ENCODE results near the gene SMAD6. TPM values are rescaled to one million over a fixed set of nuclear protein-coding genes. Genes with fewer than 3 reads are reported as not detected.

Gene SMAD6
- polyA plus RNA-seq, 1 of the 3 experiments (the other 2 are of a cell fraction): 4.5 TPM

- ChIA-PET CTCF (interaction anchor here (0.7 to 1.5 kb wide), 4 partner anchors 13 to 199 kb away, joined by 3 to 5 read pairs (median 4); no protein-coding TSS in a partner anchor), POLR2A (no interaction called here)
- no peak for DNase-seq
- Histone ChIP-seq H4K20me1 (ENCODE audit: insufficient read depth) (peaks cover 67% of the 10 kb centered on the region), H3K9me3 (no peaks in the 10 kb centered on the region), H3K27ac (ENCODE audit: low read depth in 2 of 2, low read length in 1 of 2) (no peak overlapping the region), H3K79me2 (ENCODE audit: insufficient read depth) (peaks cover 100% of the 10 kb centered on the region), H3K4me2 (no peak overlapping the region), H3K36me3 (replicated peaks in 1 of 2; ENCODE audit: control insufficient read depth in 1 of 2, insufficient read depth in 2 of 2, low read length in 1 of 2) (peaks cover 11 to 27% of the 10 kb centered on the region in 2 experiments), H3K4me1 (ENCODE audit: control insufficient read depth in 1 of 2, insufficient read depth in 2 of 2, low read depth in 1 of 2, low read length in 1 of 2) (peaks cover 27 to 29% of the 10 kb centered on the region in 2 experiments), H2AFZ (ENCODE audit: low read depth) (no peak overlapping the region), H3K9ac (no peak overlapping the region), H3F3A (replicated peaks; ENCODE audit: insufficient read depth) (peaks cover 16% of the 10 kb centered on the region), H3K9me2 (no peaks in the 10 kb centered on the region), H3K27me3 (ENCODE audit: insufficient read depth) (no peaks in the 10 kb centered on the region), H3K4me3 (ENCODE audit: low read depth in 2 of 2, low read length in 1 of 2) (no peak overlapping the region)
- WGBS (ENCODE audit: low lambda C conversion rate): 83% methylated on average over 2 of the region's 2 CpGs
- no peak for TF ChIP-seq MAX (IDR thresholded peaks at IDR 0.05; ENCODE audit: low read depth)
- no peak for TF ChIP-seq GATA2 (CRISPR knock-in tag; IDR thresholded peaks at IDR 0.05)
- no peak for TF ChIP-seq RCOR1 (IDR thresholded peaks at IDR 0.05; ENCODE audit: low read length)
- no peak for TF ChIP-seq TAF1 (IDR thresholded peaks at IDR 0.05; ENCODE audit: borderline replicate concordance, low read depth, low read length)
- no peak for TF ChIP-seq FOSL2 (IDR thresholded peaks at IDR 0.05; ENCODE audit: borderline replicate concordance, low read depth)
- no peak for TF ChIP-seq NRF1 (IDR thresholded peaks at IDR 0.05; ENCODE audit: low read depth, low read length)
These were observed 9.2 kb downstream of the SMAD6 start for GRCh38 chr15:66711260-66711659.

- 0 out of 4 replicates have a peak overlapping the region, but pooled peaks of 1 of the 2 experiments have one; percentile 1 for H3K27ac ChIP-seq (ENCODE audit: low read depth in 2 of 2, low read length in 1 of 2)
- H3K79me2 ChIP-seq (ENCODE audit: insufficient read depth): peaks cover 100% of the 10 kb centered on the region
These were observed 9.8 kb downstream of the SMAD6 start for GRCh38 chr15:66711862-66712261.

More at GRCh38 chr15:66711862-66712261, 9.8 kb downstream of the SMAD6 start:
- Histone ChIP-seq H3K9ac (no peak overlapping the region), H3F3A (replicated peaks; ENCODE audit: insufficient read depth) (peaks cover 16% of the 10 kb centered on the region), H3K4me3 (ENCODE audit: low read depth in 2 of 2, low read length in 1 of 2) (no peak overlapping the region), H3K4me1 (ENCODE audit: control insufficient read depth in 1 of 2, insufficient read depth in 2 of 2, low read depth in 1 of 2, low read length in 1 of 2) (peaks cover 21 to 23% of the 10 kb centered on the region in 2 experiments), H4K20me1 (ENCODE audit: insufficient read depth) (peaks cover 61% of the 10 kb centered on the region), H3K9me2 (no peaks in the 10 kb centered on the region), H3K9me3 (no peaks in the 10 kb centered on the region), H3K36me3 (replicated peaks in 1 of 2; ENCODE audit: control insufficient read depth in 1 of 2, insufficient read depth in 2 of 2, low read length in 1 of 2) (peaks cover 13 to 27% of the 10 kb centered on the region in 2 experiments), H2AFZ (ENCODE audit: low read depth) (no peak overlapping the region), H3K4me2 (no peak overlapping the region), H3K27me3 (ENCODE audit: insufficient read depth) (no peaks in the 10 kb centered on the region)
- ChIA-PET CTCF (interaction anchor here (0.7 to 1.5 kb wide), 3 partner anchors 13 to 199 kb away, joined by 3 to 5 read pairs (median 4); no protein-coding TSS in a partner anchor), POLR2A (no interaction called here)
- 81% methylated on average over 5 of the region's 5 CpGs for WGBS (ENCODE audit: low lambda C conversion rate)
- DNase-seq: no peak
- no peak for TF ChIP-seq MXI1 (IDR thresholded peaks at IDR 0.05; ENCODE audit: low read depth, low read length)
- TF ChIP-seq, protein P1, sequence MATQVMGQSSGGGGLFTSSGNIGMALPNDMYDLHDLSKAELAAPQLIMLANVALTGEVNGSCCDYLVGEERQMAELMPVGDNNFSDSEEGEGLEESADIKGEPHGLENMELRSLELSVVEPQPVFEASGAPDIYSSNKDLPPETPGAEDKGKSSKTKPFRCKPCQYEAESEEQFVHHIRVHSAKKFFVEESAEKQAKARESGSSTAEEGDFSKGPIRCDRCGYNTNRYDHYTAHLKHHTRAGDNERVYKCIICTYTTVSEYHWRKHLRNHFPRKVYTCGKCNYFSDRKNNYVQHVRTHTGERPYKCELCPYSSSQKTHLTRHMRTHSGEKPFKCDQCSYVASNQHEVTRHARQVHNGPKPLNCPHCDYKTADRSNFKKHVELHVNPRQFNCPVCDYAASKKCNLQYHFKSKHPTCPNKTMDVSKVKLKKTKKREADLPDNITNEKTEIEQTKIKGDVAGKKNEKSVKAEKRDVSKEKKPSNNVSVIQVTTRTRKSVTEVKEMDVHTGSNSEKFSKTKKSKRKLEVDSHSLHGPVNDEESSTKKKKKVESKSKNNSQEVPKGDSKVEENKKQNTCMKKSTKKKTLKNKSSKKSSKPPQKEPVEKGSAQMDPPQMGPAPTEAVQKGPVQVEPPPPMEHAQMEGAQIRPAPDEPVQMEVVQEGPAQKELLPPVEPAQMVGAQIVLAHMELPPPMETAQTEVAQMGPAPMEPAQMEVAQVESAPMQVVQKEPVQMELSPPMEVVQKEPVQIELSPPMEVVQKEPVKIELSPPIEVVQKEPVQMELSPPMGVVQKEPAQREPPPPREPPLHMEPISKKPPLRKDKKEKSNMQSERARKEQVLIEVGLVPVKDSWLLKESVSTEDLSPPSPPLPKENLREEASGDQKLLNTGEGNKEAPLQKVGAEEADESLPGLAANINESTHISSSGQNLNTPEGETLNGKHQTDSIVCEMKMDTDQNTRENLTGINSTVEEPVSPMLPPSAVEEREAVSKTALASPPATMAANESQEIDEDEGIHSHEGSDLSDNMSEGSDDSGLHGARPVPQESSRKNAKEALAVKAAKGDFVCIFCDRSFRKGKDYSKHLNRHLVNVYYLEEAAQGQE (IDR thresholded peaks at IDR 0.05; ENCODE audit: low read depth, low read length): no peak
- no peak for TF ChIP-seq NRF1 (IDR thresholded peaks at IDR 0.05; ENCODE audit: low read depth, low read length)
- TF ChIP-seq FOSL2 (IDR thresholded peaks at IDR 0.05; ENCODE audit: borderline replicate concordance, low read depth): no peak

Data from SK-N-SH (cell line).